ENCODE data around the gene DDX25. TPM values are rescaled to one million over a fixed set of nuclear protein-coding genes. Genes with fewer than 3 reads are reported as not detected.

DDX25 gene
- total RNA-seq, 1 donor from 2014 or later, result not detected

- Mint-ChIP-seq H3K4me1 (ENCODE audit: unreplicated experiment) (peaks cover 2% of the 10 kb centered on the region), H3K9me3 (ENCODE audit: unreplicated experiment) (no peaks in the 10 kb centered on the region), H3K27me3 (ENCODE audit: unreplicated experiment) (peaks cover 5% of the 10 kb centered on the region), H3K4me3 (ENCODE audit: unreplicated experiment) (no peak overlapping the region), H3K27ac (ENCODE audit: unreplicated experiment) (no peak overlapping the region), H3K36me3 (ENCODE audit: unreplicated experiment) (no peaks in the 10 kb centered on the region)
- no peak for DNase-seq (ENCODE audit: extremely low spot score, unreplicated experiment)
- no peak for TF ChIP-seq CTCF (IDR thresholded peaks at IDR 0.05)
These were observed 47.4 kb downstream of the DDX25 start for GRCh38 chr11:125951731-125952130.

GRCh38 chr11:125952559-125952958 lies 48.3 kb downstream of the DDX25 start:
- Mint-ChIP-seq H3K4me3 (ENCODE audit: unreplicated experiment) (no peak overlapping the region), H3K4me1 (ENCODE audit: unreplicated experiment) (peaks cover 2% of the 10 kb centered on the region), H3K27ac (ENCODE audit: unreplicated experiment) (no peak overlapping the region), H3K36me3 (ENCODE audit: unreplicated experiment) (no peaks in the 10 kb centered on the region), H3K9me3 (ENCODE audit: unreplicated experiment) (no peaks in the 10 kb centered on the region), H3K27me3 (ENCODE audit: unreplicated experiment) (peaks cover 5% of the 10 kb centered on the region)
- no peak for DNase-seq (ENCODE audit: extremely low spot score, unreplicated experiment)
- TF ChIP-seq CTCF (IDR thresholded peaks at IDR 0.05), result no peak

GRCh38 chr11:125952973-125953372 lies 48.7 kb downstream of the DDX25 start:
- Mint-ChIP-seq H3K4me1 (ENCODE audit: unreplicated experiment) (peaks cover 2% of the 10 kb centered on the region), H3K9me3 (ENCODE audit: unreplicated experiment) (no peaks in the 10 kb centered on the region), H3K27ac (ENCODE audit: unreplicated experiment) (no peak overlapping the region), H3K36me3 (ENCODE audit: unreplicated experiment) (no peaks in the 10 kb centered on the region), H3K27me3 (ENCODE audit: unreplicated experiment) (peaks cover 5% of the 10 kb centered on the region), H3K4me3 (ENCODE audit: unreplicated experiment) (no peak overlapping the region)
- no peak for TF ChIP-seq CTCF (IDR thresholded peaks at IDR 0.05)
- no peak for DNase-seq (ENCODE audit: extremely low spot score, unreplicated experiment)

- Mint-ChIP-seq H3K9me3 (ENCODE audit: unreplicated experiment) (no peaks in the 10 kb centered on the region), H3K27me3 (ENCODE audit: unreplicated experiment) (peaks cover 5% of the 10 kb centered on the region), H3K4me1 (ENCODE audit: unreplicated experiment) (peaks cover 2% of the 10 kb centered on the region), H3K36me3 (ENCODE audit: unreplicated experiment) (no peaks in the 10 kb centered on the region), H3K27ac (ENCODE audit: unreplicated experiment) (no peak overlapping the region), H3K4me3 (ENCODE audit: unreplicated experiment) (no peak overlapping the region)
- TF ChIP-seq CTCF (IDR thresholded peaks at IDR 0.05), result no peak
- no peak for DNase-seq (ENCODE audit: extremely low spot score, unreplicated experiment)
These were observed 49.2 kb downstream of the DDX25 start for GRCh38 chr11:125953401-125953935.

- TF ChIP-seq CTCF (IDR thresholded peaks at IDR 0.05), result no peak
- DNase-seq (ENCODE audit: extremely low spot score, unreplicated experiment), result no peak
- Mint-ChIP-seq H3K4me3 (ENCODE audit: unreplicated experiment) (no peak overlapping the region), H3K27ac (ENCODE audit: unreplicated experiment) (no peak overlapping the region), H3K4me1 (ENCODE audit: unreplicated experiment) (peaks cover 2% of the 10 kb centered on the region), H3K36me3 (ENCODE audit: unreplicated experiment) (no peaks in the 10 kb centered on the region), H3K27me3 (ENCODE audit: unreplicated experiment) (peaks cover 5% of the 10 kb centered on the region), H3K9me3 (ENCODE audit: unreplicated experiment) (no peaks in the 10 kb centered on the region)
These were observed 50.0 kb downstream of the DDX25 start for GRCh38 chr11:125954123-125954944.

Measured in osteocyte (in vitro differentiated cells).